K562 (cell line): Measurements from ENCODE around the gene GINS3. TPM values are rescaled to one million over a fixed set of nuclear protein-coding genes. Genes with fewer than 3 reads are reported as not detected.

Source experiments
- ATAC-seq: fragments of 200-7000 bp; cut with Tn5 transposase; 3 replicates; pipeline ENCODE4 v1.9.1; 2020; ENCODE audit warnings: moderate library complexity
- BruUV-seq: library from RNA; stranded (reverse); fragments of 400-500 nt; replicated peaks from 2 replicates; lab custom pipeline; 2021; lab: Mats Ljungman, UMichigan
- CTCF ChIA-PET: fragments of 300-600 bp; formaldehyde crosslinking; extraction: SDS; loops from one replicate; lab custom pipeline; 2021; ENCODE audit warnings: low intra/inter-chr PET ratio; lab: Yijun Ruan, JAX
- POLR2A ChIA-PET: fragments of 300-600, 350-650 bp; sonication (Branson Sonifier 250); formaldehyde crosslinking; extraction: SDS; loops from one replicate; lab custom pipeline; 2021; ENCODE audit warnings: antibody characterized with exemption, inconsistent platforms; lab: Yijun Ruan, JAX
- DNase-seq, 4 experiments: peaks; one replicate each; pipeline versions ENCODE4 v3.0.0 to v3.0.0-alpha.2; 2011 to 2018; ENCODE audit warnings: low spot score in 3 of 4, mixed read lengths in 3 of 4; ENCODE audit errors: extremely low read depth in 1 of 4
- FAIRE-seq: peaks from 2 replicates; lab custom pipeline; 2011; peaks lifted over from hg19 to GRCh38; lab: Jason Lieb, UNC
- H2AFZ ChIP-seq: 2 replicates; pipeline ENCODE4 v1.6.0; 2011; ENCODE audit warnings: low read depth, low read length, control low read depth, inconsistent platforms
- H3K27ac ChIP-seq: fragments of 200-600 bp; 3 replicates; pipeline ENCODE4 v1.8.0; 2011; ENCODE audit warnings: low read depth, mild to moderate bottlenecking, control low read depth, inconsistent platforms, low read length, moderate library complexity, mixed read lengths; ENCODE audit errors: extremely low read depth
- H3K27me3 ChIP-seq, 2 experiments: fragments of 300-600 bp in 1 of 2; 2 replicates in 1 of 2; 3 replicates in 1 of 2; pipeline versions ENCODE4 v1.6.0 to v1.8.0; 2011; ENCODE audit warnings: inconsistent platforms in 2 of 2, low read length in 2 of 2, mild to moderate bottlenecking in 1 of 2, mixed read lengths in 1 of 2, moderate library complexity in 1 of 2; ENCODE audit not compliant: control insufficient read depth in 2 of 2, insufficient read depth in 2 of 2
- H3K36me3 ChIP-seq: fragments of 300-600 bp; 3 replicates; pipeline ENCODE4 v1.8.0; 2011; ENCODE audit warnings: mild to moderate bottlenecking, low read length, inconsistent platforms; ENCODE audit not compliant: control insufficient read depth, insufficient read depth
- H3K4me1 ChIP-seq, 2 experiments: fragments of 200-600 bp in 1 of 2; replicated peaks in 1 of 2; 2 replicates in 1 of 2; 3 replicates in 1 of 2; pipeline versions ENCODE4 v1.5.1 to v1.8.0; 2011; ENCODE audit warnings: inconsistent platforms in 2 of 2, low read length in 2 of 2, mild to moderate bottlenecking in 1 of 2, mixed read lengths in 1 of 2, moderate library complexity in 1 of 2; ENCODE audit not compliant: control insufficient read depth in 2 of 2, insufficient read depth in 2 of 2
- H3K4me2 ChIP-seq: 2 replicates; pipeline ENCODE4 v1.6.1; 2011; ENCODE audit warnings: low read length, control low read depth, inconsistent platforms, mixed read lengths; ENCODE audit not compliant: insufficient read depth
- H3K4me3 ChIP-seq: fragments of 200-600 bp; sonication (generic), shearing (Covaris generic); 2 replicates; pipeline ENCODE4 v1.5.1; 2016; ENCODE audit warnings: control low read depth, inconsistent platforms
- H3K79me2 ChIP-seq: fragments of 200-600 bp; 3 replicates; pipeline ENCODE4 v1.8.0; 2011; ENCODE audit warnings: low read length, inconsistent platforms; ENCODE audit not compliant: control insufficient read depth, insufficient read depth
- H3K9ac ChIP-seq, 2 experiments: 2 replicates each; pipeline versions ENCODE4 v1.6.0 to v1.6.1; 2011; ENCODE audit warnings: low read depth in 2 of 2, low read length in 2 of 2, control low read depth in 1 of 2, inconsistent platforms in 1 of 2, mild to moderate bottlenecking in 1 of 2, mixed read lengths in 1 of 2; ENCODE audit not compliant: insufficient read depth in 1 of 2
- H3K9me1 ChIP-seq: one replicate; pipeline ENCODE4 v1.6.0; 2011; ENCODE audit warnings: inconsistent platforms, mild to moderate bottlenecking, low read length, moderate library complexity; ENCODE audit not compliant: control insufficient read depth, insufficient read depth
- H3K9me3 ChIP-seq: replicated peaks from 2 replicates; pipeline ENCODE4 v1.5.1; 2011; ENCODE audit warnings: low read depth, low read length, inconsistent platforms; ENCODE audit not compliant: control insufficient read depth, insufficient read depth
- H4K20me1 ChIP-seq: replicated peaks from 2 replicates; pipeline ENCODE4 v1.6.1; 2011; ENCODE audit warnings: low read length, inconsistent platforms, mixed read lengths; ENCODE audit not compliant: control insufficient read depth, insufficient read depth
- ATF1 ChIP-seq, 2 experiments: fragments of 450-650 bp in 1 of 2; IDR thresholded peaks; 2 replicates each; pipeline ENCODE4 v1.6.1; 2016; ENCODE audit warnings: missing compliant biosample characterization in 1 of 2, missing genetic modification characterization in 1 of 2
- CAMTA2 ChIP-seq: fragments of 250-450 bp; sonication (Bioruptor Pico); conservative IDR thresholded peaks from 2 replicates; pipeline ENCODE4 v1.5.1; 2022
- E2F3 ChIP-seq: fragments of 250-450 bp; sonication (Bioruptor Pico); IDR thresholded peaks from 2 replicates; pipeline ENCODE4 v1.4.0; 2020; ENCODE audit warnings: mild to moderate bottlenecking
- FOXJ3 ChIP-seq: sonication (generic); formaldehyde crosslinking; IDR thresholded peaks from 2 replicates; pipeline ENCODE4 v1.4.0; 2020; ENCODE audit warnings: mild to moderate bottlenecking, missing genetic modification reagents
- HSF4 ChIP-seq: fragments of 250-450 bp; sonication (Bioruptor Pico); IDR thresholded peaks from 2 replicates; pipeline ENCODE4 v2.1.2; 2022; ENCODE audit warnings: mild to moderate bottlenecking, moderate library complexity, borderline replicate concordance
- LCOR ChIP-seq: sonication (generic); formaldehyde crosslinking; IDR thresholded peaks from 2 replicates; pipeline ENCODE4 v1.8.0; 2022; ENCODE audit warnings: mild to moderate bottlenecking, missing genetic modification reagents
- NCOA2 ChIP-seq, 2 experiments: fragments of 450-650 bp; IDR thresholded peaks; 2 replicates each; pipeline ENCODE4 v1.6.1; 2018; ENCODE audit warnings: mild to moderate bottlenecking in 2 of 2, moderate library complexity in 1 of 2; ENCODE audit not compliant: partially characterized antibody in 2 of 2
- NR4A1 ChIP-seq, 2 experiments: fragments of 250-450 bp in 1 of 2; fragments of 450-650 bp in 1 of 2; sonication (Bioruptor Pico) in 1 of 2; IDR thresholded peaks; 2 replicates each; pipeline versions ENCODE4 v1.4.0 to v1.6.1; 2016 to 2020; ENCODE audit warnings: mild to moderate bottlenecking in 2 of 2, missing compliant biosample characterization in 1 of 2, missing genetic modification characterization in 1 of 2, moderate library complexity in 1 of 2
- PHF21A ChIP-seq: fragments of 450-650 bp; IDR thresholded peaks from 2 replicates; pipeline ENCODE4 v1.6.1; 2017; ENCODE audit warnings: low read depth, borderline replicate concordance
- PTRF ChIP-seq: fragments of 450-650 bp; IDR thresholded peaks from 2 replicates; pipeline ENCODE4 v1.6.1; 2016; ENCODE audit warnings: mild to moderate bottlenecking, missing genetic modification characterization, missing compliant biosample characterization
- SMC3 ChIP-seq: conservative IDR thresholded peaks from 2 replicates; pipeline ENCODE4 v1.6.1; 2011; ENCODE audit warnings: low read depth, low read length, improper control_type of control experiment; ENCODE audit not compliant: insufficient read depth
- SP2 ChIP-seq: IDR thresholded peaks from 2 replicates; pipeline ENCODE4 v1.6.1; 2011; ENCODE audit warnings: mild to moderate bottlenecking, low read depth, low read length, moderate library complexity; ENCODE audit not compliant: poor library complexity, severe bottlenecking; ENCODE audit errors: extremely low read depth
- STAG1 ChIP-seq: sonication (generic); formaldehyde crosslinking; IDR thresholded peaks from 2 replicates; pipeline ENCODE4 v1.5.0; 2020; ENCODE audit warnings: missing genetic modification reagents, borderline replicate concordance
- TAF7 ChIP-seq: fragments of 450-650 bp; IDR thresholded peaks from 2 replicates; pipeline ENCODE4 v1.6.1; 2016; ENCODE audit warnings: missing genetic modification characterization, missing compliant biosample characterization
- THAP7 ChIP-seq: fragments of 250-450 bp; sonication (Bioruptor Pico); IDR thresholded peaks from 2 replicates; pipeline ENCODE4 v1.5.0; 2021
- ZNF174 ChIP-seq: fragments of 250-450 bp; sonication (Bioruptor Pico); IDR thresholded peaks from 2 replicates; pipeline ENCODE4 v1.4.0; 2020; ENCODE audit warnings: mild to moderate bottlenecking
- ZNF3 ChIP-seq: fragments of 250-450 bp; sonication (Bioruptor Pico); IDR thresholded peaks from 2 replicates; pipeline ENCODE4 v1.5.0; 2021; ENCODE audit warnings: mild to moderate bottlenecking, moderate library complexity
- ZNF57 ChIP-seq: fragments of 450-650 bp; formaldehyde crosslinking; IDR thresholded peaks from 2 replicates; pipeline ENCODE4 v1.4.0; 2020; ENCODE audit warnings: mild to moderate bottlenecking, moderate library complexity
- ZNF584 ChIP-seq: fragments of 200-800 bp; sonication (Bioruptor generic); IDR thresholded peaks from 2 replicates; pipeline ENCODE4 v1.6.1; 2016; ENCODE audit warnings: low read depth, mild to moderate bottlenecking, missing genetic modification characterization, missing compliant biosample characterization
- WGBS: fragments of 100-300 bp; shearing (Covaris generic); methylation state at CpG from one replicate; pipeline ENCODE4 v1.1.6; 2016; ENCODE audit warnings: low coverage, mixed read lengths; ENCODE audit not compliant: insufficient coverage; ENCODE audit errors: missing lambda C conversion rate; 5-methylcytosine and 5-hydroxymethylcytosine counted together
- in situ Hi-C: fragments of 300-500 bp; cut with MboI; formaldehyde crosslinking; loops from 4 replicates; pipeline ENCODE4 v1.15.0; 2018; ENCODE audit warnings: inconsistent platforms, mixed read lengths
- intact Hi-C: fragments of 100-400 bp; cut with micrococcal nuclease; formaldehyde crosslinking; loops from 2 replicates; pipeline ENCODE4 v1.14.2; 2022
- polyA plus RNA-seq, 8 experiments: library from polyadenylated mRNA; depleted of rRNA in 4 of 8; stranded (reverse) in 5 of 8; unstranded in 3 of 8; fragments of >200 nt; fragmentation: Nextera tagmentation in 2 of 8; fragmentation: Illumina TruSeq in 1 of 8; extraction: Ambion mirVana in 2 of 8; extraction: Trizol in 1 of 8; gene quantifications; 2 replicates each; pipeline versions ENCODE4 v1.2.1 to v1.2.3, GENCODE V29; 2011 to 2014; ENCODE audit warnings: inconsistent platforms in 1 of 8, missing spikeins in 1 of 8
- total RNA-seq, 7 experiments: library from RNA; depleted of rRNA in 6 of 7; stranded (reverse); fragments of >200 nt in 6 of 7; fragmentation: Illumina TruSeq in 2 of 7; extraction: Trizol in 2 of 7; gene quantifications; 2 replicates each; pipeline versions ENCODE4 v1.2.1 to v1.2.3, GENCODE V29; 2011 to 2021; ENCODE audit warnings: low replicate concordance in 1 of 7
- TF ChIP-seq, protein P1 (sequence below): fragments of 450-650 bp; formaldehyde crosslinking; IDR thresholded peaks from 2 replicates; pipeline ENCODE4 v1.4.0; 2020; ENCODE audit warnings: mild to moderate bottlenecking
- TF ChIP-seq, protein P2 (sequence below), 2 experiments: IDR thresholded peaks; 2 replicates each; pipeline ENCODE4 v1.6.1; 2011; ENCODE audit warnings: borderline replicate concordance in 1 of 2, control low read depth in 1 of 2, low read depth in 1 of 2, low read length in 1 of 2, mild to moderate bottlenecking in 1 of 2, mixed read lengths in 1 of 2, moderate library complexity in 1 of 2; ENCODE audit not compliant: insufficient read depth in 1 of 2, insufficient read length in 1 of 2, poor library complexity in 1 of 2, severe bottlenecking in 1 of 2; ENCODE audit errors: extremely low read depth in 1 of 2

The GINS3 gene
- total and polyA plus RNA-seq, 9 of the 15 experiments (the other 6 are each of a cell fraction or from before 2014, with no cell fraction given) = 17.8 to 31.9 (median 25.4) TPM

DNA sequence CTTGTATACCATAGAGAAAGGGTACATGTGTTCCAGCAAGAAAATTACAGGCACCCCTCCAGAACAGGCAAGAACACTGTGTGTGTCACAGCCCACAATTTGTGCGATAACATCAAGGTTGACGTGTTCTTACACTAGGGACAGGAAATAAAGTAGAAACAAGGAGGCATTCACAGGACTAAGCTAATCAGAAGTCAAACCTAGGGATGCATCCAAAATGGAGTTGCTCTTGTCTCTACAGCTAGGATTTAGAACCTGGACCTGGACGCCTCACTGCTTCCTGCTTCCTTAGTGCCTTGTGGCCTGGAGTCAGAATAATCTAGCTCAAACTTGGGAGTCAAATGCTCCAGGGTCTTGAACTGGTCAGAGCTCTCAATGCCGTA, 41.3 kb downstream of the GINS3 start:
- no TSS peak for BruUV-seq
- Histone ChIP-seq H2AFZ (peak overlapping the region; percentile 75), H3K27me3 (peaks cover 19 to 39% of the 10 kb centered on the region in 2 experiments; a peak in 3 of 5 replicates), H3K4me2 (no peak overlapping the region; the same call in 1 of the 2 replicates), H3K79me2 (no peaks in the 10 kb centered on the region), H4K20me1 (no peaks in the 10 kb centered on the region), H3K9me3 (no peaks in the 10 kb centered on the region), H3K9ac (no peak overlapping the region), H3K4me1 (peaks cover 8 to 12% of the 10 kb centered on the region in 2 experiments; a peak in 4 of 5 replicates), H3K9me1 (no peaks in the 10 kb centered on the region), H3K27ac (no peak overlapping the region), H3K36me3 (no peaks in the 10 kb centered on the region), H3K4me3 (no peak overlapping the region)
- DNase-seq (no peak), ATAC-seq (no peak; the same call in 2 of the 3 replicates), FAIRE-seq (no peak)
- 38% methylated on average over 4 of the region's 4 CpGs for WGBS
- CTCF ChIA-PET = no interaction called here
- intact Hi-C loops = no loop called here
- in situ Hi-C loops = no loop called here
- POLR2A ChIA-PET = interaction anchor here (0.6 to 0.9 kb wide), 2 partner anchors 10 to 744 kb away, joined by 3 to 5 read pairs; no protein-coding TSS in a partner anchor
- no peak for TF ChIP-seq CAMTA2 (CRISPR knock-in tag)
- TF ChIP-seq, protein P1, sequence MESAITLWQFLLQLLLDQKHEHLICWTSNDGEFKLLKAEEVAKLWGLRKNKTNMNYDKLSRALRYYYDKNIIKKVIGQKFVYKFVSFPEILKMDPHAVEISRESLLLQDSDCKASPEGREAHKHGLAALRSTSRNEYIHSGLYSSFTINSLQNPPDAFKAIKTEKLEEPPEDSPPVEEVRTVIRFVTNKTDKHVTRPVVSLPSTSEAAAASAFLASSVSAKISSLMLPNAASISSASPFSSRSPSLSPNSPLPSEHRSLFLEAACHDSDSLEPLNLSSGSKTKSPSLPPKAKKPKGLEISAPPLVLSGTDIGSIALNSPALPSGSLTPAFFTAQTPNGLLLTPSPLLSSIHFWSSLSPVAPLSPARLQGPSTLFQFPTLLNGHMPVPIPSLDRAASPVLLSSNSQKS (CRISPR knock-in tag) = no peak
- peak; percentile 89 for TF ChIP-seq PTRF (tag)
- TF ChIP-seq SP2 = no peak
- TF ChIP-seq NCOA2 (IDR thresholded peaks at IDR 0.05; ENCODE audit: partially characterized antibody in 2 of 2) = no peak
- TF ChIP-seq, protein P2, sequence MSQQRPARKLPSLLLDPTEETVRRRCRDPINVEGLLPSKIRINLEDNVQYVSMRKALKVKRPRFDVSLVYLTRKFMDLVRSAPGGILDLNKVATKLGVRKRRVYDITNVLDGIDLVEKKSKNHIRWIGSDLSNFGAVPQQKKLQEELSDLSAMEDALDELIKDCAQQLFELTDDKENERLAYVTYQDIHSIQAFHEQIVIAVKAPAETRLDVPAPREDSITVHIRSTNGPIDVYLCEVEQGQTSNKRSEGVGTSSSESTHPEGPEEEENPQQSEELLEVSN (IDR thresholded peaks at IDR 0.05; ENCODE audit: borderline replicate concordance in 1 of 2, extremely low read depth in 1 of 2, insufficient read depth in 1 of 2, insufficient read length in 1 of 2, low read depth in 1 of 2, low read length in 1 of 2, poor library complexity in 1 of 2, severe bottlenecking in 1 of 2) = no peak
- peak; percentile 99 for TF ChIP-seq ZNF584 (CRISPR knock-in tag)
- 0 out of 2 replicates have a peak, but pooled peaks have one; percentile 55 for TF ChIP-seq E2F3 (CRISPR knock-in tag)
- TF ChIP-seq THAP7 (CRISPR knock-in tag) = no peak
- TF ChIP-seq ZNF3 (CRISPR knock-in tag) = no peak
- no peak for TF ChIP-seq SMC3
- peak; percentile 61; the same call in 1 of the 2 replicates for TF ChIP-seq HSF4
- TF ChIP-seq TAF7 (tag) = peak; percentile 76
- no peak for TF ChIP-seq LCOR (CRISPR knock-in tag)
- TF ChIP-seq ZNF174 (CRISPR knock-in tag) = no peak
- TF ChIP-seq STAG1 (CRISPR knock-in tag) = no peak
- no peak for TF ChIP-seq FOXJ3
- TF ChIP-seq ATF1 (CRISPR knock-in tag; IDR thresholded peaks at IDR 0.05) = no peak
- TF ChIP-seq ATF1 (tag; IDR thresholded peaks at IDR 0.05) = 0 out of 2 replicates have a peak, but pooled peaks have one; percentile 21
- no peak for TF ChIP-seq NR4A1 (CRISPR knock-in tag; IDR thresholded peaks at IDR 0.05)
- TF ChIP-seq NR4A1 (tag; IDR thresholded peaks at IDR 0.05) = peak; percentile 98
- TF ChIP-seq ZNF57 (CRISPR knock-in tag) = no peak
- TF ChIP-seq PHF21A = no peak
